GM23338 (cell line): ENCODE results near the gene STAT3. TPM values are rescaled to one million over a fixed set of nuclear protein-coding genes. Genes with fewer than 3 reads are reported as not detected.

Experiments
- ATAC-seq: fragments of 200-7000 bp; cut with Tn5 transposase; 3 replicates; pipeline ENCODE4 v1.9.1; 2020
- DNase-seq: peaks from one replicate; pipeline ENCODE4 v3.0.0-alpha.2; 2015; ENCODE audit warnings: low spot score
- H2AFZ ChIP-seq: fragments of 200-600 bp; sonication (generic); 2 replicates; pipeline ENCODE4 v1.8.0; 2016; ENCODE audit warnings: antibody characterized with exemption, mild to moderate bottlenecking, moderate library complexity
- H3F3A ChIP-seq: fragments of 200-600 bp; sonication (generic); replicated peaks from 2 replicates; pipeline ENCODE4 v1.8.0; 2017; ENCODE audit warnings: antibody characterized with exemption, mixed run types, low read depth
- H3K27ac ChIP-seq: fragments of 200-600 bp; sonication (generic); 2 replicates; pipeline ENCODE4 v1.6.1; 2016; ENCODE audit warnings: low read depth
- H3K27me3 ChIP-seq: fragments of 200-600 bp; sonication (generic); 2 replicates; pipeline ENCODE4 v1.8.0; 2016; ENCODE audit warnings: mild to moderate bottlenecking, mixed run types, moderate library complexity; ENCODE audit not compliant: insufficient read depth
- H3K36me3 ChIP-seq: fragments of 200-600 bp; sonication (generic); 2 replicates; pipeline ENCODE4 v1.8.0; 2016; ENCODE audit warnings: mild to moderate bottlenecking; ENCODE audit not compliant: insufficient read depth
- H3K4me1 ChIP-seq: fragments of 200-600 bp; sonication (generic); 2 replicates; pipeline ENCODE4 v1.8.0; 2016; ENCODE audit warnings: mild to moderate bottlenecking, moderate library complexity; ENCODE audit not compliant: insufficient read depth
- H3K4me2 ChIP-seq: fragments of 200-600 bp; sonication (generic); 2 replicates; pipeline ENCODE4 v1.7.1; 2017; ENCODE audit warnings: mixed run types
- H3K4me3 ChIP-seq: fragments of 200-600 bp; sonication (generic); 2 replicates; pipeline ENCODE4 v1.6.1; 2016; ENCODE audit warnings: mixed run types
- H3K79me2 ChIP-seq: fragments of 200-600 bp; sonication (generic); replicated peaks from 2 replicates; pipeline ENCODE4 v1.8.0; 2017; ENCODE audit warnings: mild to moderate bottlenecking; ENCODE audit not compliant: insufficient read depth
- H3K9me2 ChIP-seq: fragments of 200-600 bp; sonication (generic); 2 replicates; pipeline ENCODE4 v1.8.0; 2017; ENCODE audit not compliant: insufficient read depth
- H4K20me1 ChIP-seq: fragments of 200-600 bp; sonication (generic); replicated peaks from 2 replicates; pipeline ENCODE4 v1.8.0; 2017; ENCODE audit warnings: mild to moderate bottlenecking; ENCODE audit not compliant: insufficient read depth
- H3K27ac Mint-ChIP-seq: 2 replicates; pipeline ENCODE4 v1.8.0; 2020; ENCODE audit warnings: inconsistent platforms, mild to moderate bottlenecking, moderate library complexity, mixed read lengths
- H3K27me3 Mint-ChIP-seq: 3 replicates; pipeline ENCODE4 v1.8.0; 2022; ENCODE audit warnings: low read depth, mild to moderate bottlenecking, moderate library complexity, mixed read lengths, inconsistent platforms; ENCODE audit not compliant: insufficient read depth, poor library complexity
- H3K36me3 Mint-ChIP-seq: 3 replicates; pipeline ENCODE4 v1.8.0; 2021; ENCODE audit warnings: low read depth, mild to moderate bottlenecking, inconsistent platforms, moderate library complexity, mixed read lengths
- H3K4me1 Mint-ChIP-seq: 3 replicates; pipeline ENCODE4 v1.8.0; 2020; ENCODE audit warnings: mild to moderate bottlenecking, inconsistent platforms, mixed read lengths
- H3K4me3 Mint-ChIP-seq: 3 replicates; pipeline ENCODE4 v1.8.0; 2021; ENCODE audit warnings: moderate library complexity, mild to moderate bottlenecking, inconsistent platforms, mixed read lengths
- H3K9me3 Mint-ChIP-seq: 3 replicates; pipeline ENCODE4 v1.8.0; 2020; ENCODE audit warnings: moderate library complexity, mild to moderate bottlenecking, inconsistent platforms, mixed read lengths
- CREB1 ChIP-seq: fragments of 250-450 bp; sonication (Bioruptor Pico); IDR thresholded peaks from 2 replicates; pipeline ENCODE4 v1.5.0; 2020; ENCODE audit warnings: low read depth, mild to moderate bottlenecking, moderate library complexity
- ETS1 ChIP-seq: IDR thresholded peaks from 2 replicates; pipeline ENCODE4 v1.6.1; 2016; ENCODE audit warnings: antibody characterized with exemption
- EZH2phosphoT487 ChIP-seq: fragments of 200-600 bp; sonication (generic); IDR thresholded peaks from one replicate; pipeline ENCODE4 v1.8.1; 2018; ENCODE audit warnings: antibody characterized with exemption; ENCODE audit not compliant: unreplicated experiment
- NANOG ChIP-seq: IDR thresholded peaks from 2 replicates; pipeline ENCODE4 v1.6.1; 2016; ENCODE audit warnings: antibody characterized with exemption, borderline replicate concordance
- POLR2AphosphoS5 ChIP-seq: IDR thresholded peaks from 2 replicates; pipeline ENCODE4 v1.6.1; 2016; ENCODE audit warnings: antibody characterized with exemption, low read depth
- REST ChIP-seq: IDR thresholded peaks from one replicate; pipeline ENCODE4 v1.6.1; 2018; ENCODE audit warnings: antibody characterized with exemption; ENCODE audit not compliant: unreplicated experiment
- ZNF331 ChIP-seq: fragments of 250-450 bp; sonication (Bioruptor Pico); IDR thresholded peaks from 2 replicates; pipeline ENCODE4 v1.5.0; 2020; ENCODE audit warnings: low read depth, mild to moderate bottlenecking, moderate library complexity
- long read RNA-seq: library from polyadenylated mRNA; unstranded; transcript quantifications from one replicate; pipeline ENCODE4 v2.0.0, GENCODE V29; 2020; ENCODE audit not compliant: unreplicated experiment
- polyA plus RNA-seq: library from polyadenylated mRNA; unstranded; fragments of >200 nt; fragmentation: Nextera tagmentation; extraction: Ambion mirVana; gene quantifications from 2 replicates; pipeline ENCODE4 v1.2.1, GENCODE V29; 2016
- total RNA-seq: library from RNA; depleted of rRNA; stranded (reverse); fragments of >200 nt; shearing (Covaris generic); gene quantifications from 2 replicates; pipeline ENCODE4 v1.2.3, GENCODE V29; 2014; rRNA removed
- TF ChIP-seq, protein P1 (sequence below), 2 experiments: fragments of 200-600 bp in 1 of 2; sonication (generic) in 1 of 2; conservative IDR thresholded peaks; 2 replicates each; pipeline versions ENCODE4 v1.5.1 to v1.6.1; 2016 to 2017; ENCODE audit warnings: antibody characterized with exemption in 2 of 2, low read depth in 2 of 2, mild to moderate bottlenecking in 2 of 2, moderate library complexity in 1 of 2

STAT3 gene
- total RNA-seq (78.0 and 83.2 TPM in 2 replicates), polyA plus RNA-seq (41.7 and 49.5 TPM in 2 replicates)
- long read RNA-seq, full-length matches to known transcripts, result 8 of 15 reads
- long read RNA-seq, partial matches to known transcripts, result 1 of 15 reads
- long read RNA-seq, other reads (novel, unspliced or antisense), result 6 of 15 reads

- H3K4me1 Mint-ChIP-seq, result peaks cover 29% of the 10 kb centered on the region
- Histone ChIP-seq H4K20me1 (peaks cover 23% of the 10 kb centered on the region), H2AFZ (peak within 1 kb of the TSS; percentile 64), H3K9me2 (no peaks in the 10 kb centered on the region), H3K27me3 (no peaks in the 10 kb centered on the region), H3F3A (peaks cover 3% of the 10 kb centered on the region; the same call in 1 of the 2 replicates), H3K27ac (peak within 1 kb of the TSS; percentile 85), H3K4me2 (peak within 1 kb of the TSS; percentile 92), H3K79me2 (peaks cover 39% of the 10 kb centered on the region), H3K4me3 (peak within 1 kb of the TSS; percentile 83), H3K36me3 (no peaks in the 10 kb centered on the region), H3K4me1 (peaks cover 26% of the 10 kb centered on the region)
- peak within 1 kb of the TSS; percentile 98 for H3K27ac Mint-ChIP-seq
- peak; percentile 97 for ATAC-seq
- H3K27me3 Mint-ChIP-seq, result peaks cover 9% of the 10 kb centered on the region
- H3K9me3 Mint-ChIP-seq, result no peaks in the 10 kb centered on the region
- peak within 1 kb of the TSS; percentile 98 for H3K4me3 Mint-ChIP-seq
- TF ChIP-seq ETS1, result peak; percentile 79
- no peak for TF ChIP-seq REST
- no peak for TF ChIP-seq EZH2phosphoT487
- TF ChIP-seq ZNF331 (CRISPR knock-in tag), result no peak
- peak; percentile 37; the same call in 1 of the 2 replicates for TF ChIP-seq NANOG
- peak; percentile 65 for TF ChIP-seq POLR2AphosphoS5
- peak; percentile 96 for TF ChIP-seq CREB1 (CRISPR knock-in tag)
- TF ChIP-seq, protein P1, sequence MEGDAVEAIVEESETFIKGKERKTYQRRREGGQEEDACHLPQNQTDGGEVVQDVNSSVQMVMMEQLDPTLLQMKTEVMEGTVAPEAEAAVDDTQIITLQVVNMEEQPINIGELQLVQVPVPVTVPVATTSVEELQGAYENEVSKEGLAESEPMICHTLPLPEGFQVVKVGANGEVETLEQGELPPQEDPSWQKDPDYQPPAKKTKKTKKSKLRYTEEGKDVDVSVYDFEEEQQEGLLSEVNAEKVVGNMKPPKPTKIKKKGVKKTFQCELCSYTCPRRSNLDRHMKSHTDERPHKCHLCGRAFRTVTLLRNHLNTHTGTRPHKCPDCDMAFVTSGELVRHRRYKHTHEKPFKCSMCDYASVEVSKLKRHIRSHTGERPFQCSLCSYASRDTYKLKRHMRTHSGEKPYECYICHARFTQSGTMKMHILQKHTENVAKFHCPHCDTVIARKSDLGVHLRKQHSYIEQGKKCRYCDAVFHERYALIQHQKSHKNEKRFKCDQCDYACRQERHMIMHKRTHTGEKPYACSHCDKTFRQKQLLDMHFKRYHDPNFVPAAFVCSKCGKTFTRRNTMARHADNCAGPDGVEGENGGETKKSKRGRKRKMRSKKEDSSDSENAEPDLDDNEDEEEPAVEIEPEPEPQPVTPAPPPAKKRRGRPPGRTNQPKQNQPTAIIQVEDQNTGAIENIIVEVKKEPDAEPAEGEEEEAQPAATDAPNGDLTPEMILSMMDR (conservative IDR thresholded peaks at IDR 0.05; ENCODE audit: low read depth in 2 of 2), result peak in 1 of 2 experiments; percentile 30; a peak in 1 of 4 replicates
- H3K36me3 Mint-ChIP-seq, result peaks cover 5% of the 10 kb centered on the region; the same call in 2 of the 3 replicates
- peak; percentile 100 for DNase-seq
Observed at GRCh38 chr17:42388381-42389134, at the start of gene STAT3. TSS of gene STAT3 (minus strand) at chr17:42388442. CDS start at chr17:42348516, 39,926 bp downstream.
